Astrocyte of the hippocampus (primary cell): ENCODE results near the gene ELP1.
"Not testable (repeated sequence)": the region's sequence is repeated elsewhere in the genome, so short reads cannot be mapped to it uniquely, and the experiment has no call there.

ENCODE experiments used
- DNase-seq: peaks from one replicate; pipeline ENCODE4 v3.0.0; 2011; ENCODE audit warnings: low read depth, low spot score

The ELP1 gene

GRCh38 chr9:108924466-108924865, 9.5 kb downstream of the ELP1 start:
- DNase-seq: no peak

DNA sequence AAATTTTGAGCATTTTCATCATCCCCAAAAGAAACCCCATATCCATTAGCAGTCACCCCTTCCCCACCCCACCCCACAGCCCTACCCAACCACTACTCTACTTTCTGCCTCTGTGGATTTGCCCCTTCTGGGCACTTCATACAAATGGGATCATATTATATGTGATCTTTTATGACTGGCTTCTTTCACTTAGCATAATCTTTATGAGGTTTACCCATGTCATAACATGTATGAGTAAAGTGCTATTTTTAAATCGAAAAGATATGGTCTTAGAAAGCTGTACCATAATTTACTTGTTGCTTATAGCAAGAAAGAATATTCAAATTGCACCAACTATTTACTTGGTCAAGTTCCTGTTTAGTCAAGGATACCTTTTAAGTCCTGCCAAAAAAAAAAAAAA, 12.7 kb downstream of the ELP1 start:
- no peak for DNase-seq

DNA sequence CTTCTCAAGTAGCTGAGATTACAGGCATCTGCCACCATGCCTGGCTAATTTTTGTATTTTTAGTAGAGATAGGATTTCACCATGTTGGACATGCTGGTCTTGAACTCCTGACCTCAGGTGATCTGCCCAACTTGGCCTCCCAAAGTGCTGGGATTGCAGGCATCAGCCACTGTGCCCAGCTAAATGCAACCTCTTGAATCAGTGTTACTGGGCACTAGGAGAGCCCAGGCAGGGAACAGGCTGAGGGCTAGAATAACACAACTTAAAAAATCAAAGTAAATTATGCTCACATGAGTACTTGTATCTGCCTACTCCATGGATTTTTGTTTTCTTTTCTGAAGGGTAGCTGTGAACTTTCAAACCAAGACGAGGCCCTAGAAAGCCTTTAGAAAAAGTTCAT, 13.5 kb downstream of the ELP1 start:
- not testable (repeated sequence) for DNase-seq

DNA sequence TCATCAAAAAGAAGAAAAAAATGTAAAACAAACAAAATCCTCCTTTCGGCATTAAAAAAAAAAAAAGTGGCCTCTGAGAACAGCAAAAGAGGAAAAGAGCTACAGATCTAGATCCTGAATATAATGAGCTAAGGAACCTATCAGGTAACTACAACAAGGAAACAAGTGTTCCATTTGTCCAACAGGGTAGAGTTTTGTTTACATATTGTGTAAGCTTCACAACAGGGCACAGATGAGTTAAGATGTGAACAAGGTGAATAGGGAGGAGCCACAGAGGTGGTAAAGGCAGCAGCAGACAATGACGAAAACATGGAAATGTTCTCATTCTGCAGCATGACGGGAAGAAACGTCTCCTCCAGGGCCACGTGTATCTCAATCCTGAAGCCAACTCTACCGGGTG, 14.4 kb downstream of the ELP1 start:
- no peak for DNase-seq

DNA sequence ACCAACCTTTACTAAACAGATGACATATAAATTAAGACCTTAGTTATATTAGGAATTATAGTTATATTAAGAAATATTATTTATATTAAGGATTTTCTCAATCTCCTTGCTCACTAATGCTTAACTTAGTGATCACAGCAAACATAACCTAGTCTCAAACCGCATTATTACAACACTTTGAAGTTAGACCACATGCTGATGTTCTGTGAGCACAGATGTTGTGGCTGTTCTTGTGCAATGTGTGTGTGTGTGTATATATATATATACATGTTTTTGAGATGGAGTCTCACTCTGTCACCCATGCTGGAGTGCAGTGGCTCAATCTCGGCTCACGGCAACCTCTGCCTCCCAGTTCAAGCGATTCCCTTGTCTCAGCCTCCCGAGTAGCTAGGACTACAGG, 20.5 kb downstream of the ELP1 start:
- no peak for DNase-seq

DNA sequence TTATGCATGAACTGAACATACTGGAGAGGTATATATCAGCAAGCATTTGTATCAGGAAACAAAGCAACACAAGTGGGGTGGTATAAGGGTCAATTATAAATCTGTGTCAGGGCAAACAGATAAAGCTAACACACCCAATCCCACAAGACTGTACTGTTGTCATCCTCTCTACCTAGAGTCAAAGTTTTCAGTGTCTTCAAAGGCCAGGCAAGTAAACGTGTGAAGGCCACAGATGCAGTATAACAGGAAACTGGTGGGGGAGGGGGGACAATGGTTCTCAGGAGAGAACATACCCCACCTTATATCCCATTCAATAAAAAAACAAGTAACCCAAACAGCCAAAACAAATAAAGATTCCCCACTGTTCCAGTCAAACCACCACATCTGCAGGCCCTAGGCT, 22.1 kb downstream of the ELP1 start:
- DNase-seq: no peak

DNA sequence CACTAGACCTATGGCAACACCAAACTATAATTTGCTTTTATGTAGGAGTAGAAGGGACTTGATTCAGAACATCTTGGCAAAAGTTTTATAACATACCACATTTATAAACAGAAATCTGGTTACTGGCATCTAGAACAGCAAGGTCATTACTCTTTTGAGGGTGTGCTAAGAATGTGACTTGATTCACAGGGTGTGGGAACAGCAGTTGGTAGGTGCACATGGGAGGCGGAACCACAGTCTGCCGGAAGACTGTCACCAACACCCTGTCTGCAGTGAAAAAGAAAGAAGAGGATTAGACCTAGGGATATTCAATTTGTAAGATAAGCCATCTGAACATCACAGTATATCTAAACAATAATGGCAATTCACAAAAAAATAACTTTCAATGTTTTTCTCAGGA, 23.0 kb downstream of the ELP1 start:
- DNase-seq: no peak

GRCh38 chr9:108910402-108910801, 23.5 kb downstream of the ELP1 start:
- DNase-seq: no peak

GRCh38 chr9:108905494-108905893, 28.4 kb downstream of the ELP1 start:
- DNase-seq: no peak

DNA sequence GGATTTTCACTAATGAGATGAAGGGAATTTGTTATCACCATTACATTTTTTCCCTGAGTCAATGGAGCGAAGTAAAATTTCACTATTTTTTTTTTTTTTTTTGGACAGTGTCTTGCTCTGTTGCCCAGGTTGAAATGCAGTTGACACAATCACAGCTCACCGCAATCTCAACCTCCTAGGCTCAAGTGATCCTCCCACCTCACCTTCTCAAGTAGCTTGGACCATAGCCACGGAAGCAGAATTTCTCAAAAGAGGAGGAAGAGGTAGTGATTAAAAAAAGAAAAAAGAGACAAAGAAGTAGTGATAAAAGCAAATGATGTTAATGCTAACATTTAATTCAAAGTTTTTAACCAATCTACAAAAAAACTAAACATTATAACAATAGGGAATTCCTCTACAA, 29.8 kb downstream of the ELP1 start:
- DNase-seq: no peak

GRCh38 chr9:108903420-108904103, 30.4 kb downstream of the ELP1 start:
- DNase-seq: no peak

DNA sequence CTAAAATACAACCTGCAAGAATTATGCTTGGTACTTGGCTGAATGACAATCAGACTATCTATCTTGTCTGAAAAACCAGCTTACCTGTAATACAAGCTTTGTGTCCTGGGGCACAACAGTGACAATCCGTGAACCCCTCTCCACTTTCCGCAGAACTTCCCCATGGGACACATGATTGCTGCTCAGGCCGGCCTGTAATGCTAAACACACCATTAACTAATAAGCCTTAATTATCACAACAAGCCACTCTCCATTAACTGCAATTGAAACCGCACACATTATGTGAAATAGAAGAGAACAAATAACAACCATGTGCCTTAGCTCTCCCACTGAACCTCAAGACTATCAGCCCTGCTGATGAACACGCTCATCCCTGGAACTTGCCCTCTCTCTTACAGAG, 33.7 kb downstream of the ELP1 start:
- DNase-seq: no peak

DNA sequence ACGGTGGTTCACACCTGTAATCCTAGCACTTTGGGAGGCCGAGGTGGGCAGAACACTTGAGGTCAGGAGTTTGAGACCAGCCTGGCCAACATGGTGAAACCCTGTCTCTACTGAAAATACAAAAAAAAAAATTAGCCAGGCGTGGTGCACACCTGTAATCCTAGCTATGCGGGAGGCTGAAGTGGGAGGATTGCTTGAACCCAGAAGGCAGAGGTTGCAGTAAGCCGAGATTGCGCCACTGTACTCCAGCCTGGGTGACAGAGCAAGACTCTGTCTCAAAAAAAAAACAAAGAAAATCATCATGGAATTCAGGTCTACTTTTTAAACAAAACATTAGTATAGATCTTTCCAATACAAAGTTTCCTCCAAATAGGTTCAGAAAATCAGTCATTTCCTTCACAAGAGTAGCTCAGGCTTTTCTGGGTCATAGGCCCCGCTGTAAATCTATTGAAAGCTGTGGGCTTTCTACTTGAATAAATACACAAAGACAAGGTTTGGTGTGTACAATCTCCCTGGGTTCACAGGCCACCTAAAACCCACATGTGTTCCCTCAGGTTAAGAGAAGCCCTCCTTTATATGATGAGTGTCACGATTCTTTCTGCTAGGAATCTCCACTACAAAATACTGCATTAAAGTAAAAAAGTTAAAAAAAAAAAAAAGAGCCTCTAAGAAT, 34.8 kb downstream of the ELP1 start:
- not testable (repeated sequence) for DNase-seq

DNA sequence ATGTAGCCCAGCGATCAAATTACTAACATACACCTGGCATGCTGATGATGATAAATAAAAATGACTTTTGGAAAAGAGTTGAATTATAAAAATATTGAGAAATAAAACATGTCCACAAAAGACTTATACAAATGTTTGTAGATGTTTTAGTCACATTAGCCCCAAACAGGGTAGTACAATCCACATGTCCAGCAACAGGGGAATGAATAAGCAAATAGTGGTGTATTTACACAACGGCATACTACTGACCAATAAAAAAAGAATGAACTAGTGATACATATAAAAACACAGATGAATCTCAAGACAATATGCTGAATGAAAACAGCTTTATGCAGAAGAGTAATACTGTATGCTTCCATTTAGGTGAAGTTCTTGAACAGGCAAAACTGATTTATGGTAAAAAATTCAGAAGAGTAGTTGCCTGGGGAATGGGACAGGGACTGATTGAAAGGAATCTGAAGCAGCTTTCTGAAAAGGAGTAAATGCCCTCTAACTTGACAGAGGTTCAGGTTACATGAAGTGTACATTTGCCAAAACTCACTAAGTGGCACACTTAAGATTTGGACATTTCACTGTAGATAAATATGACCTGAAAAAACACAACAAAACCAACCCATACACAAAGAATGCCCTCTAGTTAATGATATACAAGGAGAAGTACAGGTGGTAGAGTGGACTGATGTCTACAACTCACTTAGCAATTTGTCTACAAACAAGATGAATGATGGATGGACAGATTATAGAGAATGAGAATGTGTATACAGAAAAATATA, 36.4 kb downstream of the ELP1 start:
- no peak for DNase-seq

DNA sequence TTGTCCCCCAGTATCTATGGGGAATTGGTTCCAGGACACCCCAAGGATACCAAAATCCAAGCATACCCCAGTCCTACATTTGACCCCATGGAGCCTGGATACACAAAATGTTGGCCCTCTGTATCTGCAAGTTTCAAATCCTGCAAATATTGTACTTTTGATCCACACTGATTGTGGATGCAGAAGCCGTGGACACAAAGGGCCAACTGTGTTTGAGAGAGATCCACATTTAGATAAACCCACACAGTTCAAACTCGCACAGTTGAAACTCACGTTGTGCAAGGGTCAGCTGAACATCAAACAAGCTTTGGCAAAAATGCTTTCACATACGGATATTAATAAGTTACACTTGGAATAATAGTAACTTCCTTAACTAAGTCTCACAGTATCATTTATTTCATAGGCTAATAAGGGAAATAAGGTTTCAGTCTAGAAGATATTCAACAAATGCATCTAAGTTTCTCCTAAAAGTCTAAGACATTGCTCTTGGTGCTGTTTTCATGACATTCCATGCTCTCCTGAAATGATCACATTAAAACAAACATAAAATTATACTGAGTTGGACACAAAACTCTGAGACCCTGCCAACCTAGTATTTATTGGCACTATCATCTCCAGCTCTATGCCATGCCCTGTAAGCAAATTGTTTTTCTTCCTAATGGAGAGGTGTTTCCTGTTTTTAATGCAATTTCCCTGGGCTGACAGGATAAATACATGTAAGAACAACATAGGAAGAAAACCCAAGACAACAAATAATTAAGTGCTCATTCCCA, 39.5 kb downstream of the ELP1 start:
- DNase-seq: no peak

- peak; percentile 56 for DNase-seq
These were observed 44.3 kb downstream of the ELP1 start for GRCh38 chr9:108889649-108890067.

DNA sequence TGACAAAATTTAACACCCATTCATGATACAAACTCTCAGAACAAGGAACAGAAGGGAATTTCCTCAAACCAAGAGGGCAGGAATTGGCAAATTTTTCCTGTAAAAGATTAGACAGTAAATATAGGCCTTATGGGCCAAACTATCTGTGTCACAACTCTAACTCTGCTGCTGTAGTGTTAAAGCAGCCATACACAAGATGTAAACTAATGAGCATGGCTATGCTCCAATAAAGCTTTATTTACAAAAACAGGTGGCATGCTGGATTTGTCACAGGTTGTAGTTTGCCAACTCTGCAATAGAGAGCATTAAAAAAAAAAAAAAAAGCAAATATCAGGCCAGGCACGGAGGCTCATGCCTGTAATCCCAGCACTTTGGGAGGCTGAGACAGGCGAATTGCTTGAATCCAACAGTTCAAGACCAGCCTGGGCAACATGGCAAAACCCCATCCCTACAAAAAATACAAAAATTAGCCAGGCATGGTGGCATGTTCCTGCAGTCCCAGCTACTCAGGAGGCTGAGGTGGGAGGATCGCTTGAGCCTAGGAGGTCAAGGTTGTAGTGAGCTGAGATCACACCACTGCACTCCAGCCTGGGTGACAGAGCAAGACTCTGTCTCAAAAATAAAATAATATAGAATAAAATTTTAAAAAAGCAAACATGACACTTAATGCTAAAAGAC, 47.2 kb downstream of the ELP1 start:
- DNase-seq: peak; percentile 10

- peak; percentile 86 for DNase-seq
These were observed 48.1 kb downstream of the ELP1 start for GRCh38 chr9:108885643-108886348.

DNA sequence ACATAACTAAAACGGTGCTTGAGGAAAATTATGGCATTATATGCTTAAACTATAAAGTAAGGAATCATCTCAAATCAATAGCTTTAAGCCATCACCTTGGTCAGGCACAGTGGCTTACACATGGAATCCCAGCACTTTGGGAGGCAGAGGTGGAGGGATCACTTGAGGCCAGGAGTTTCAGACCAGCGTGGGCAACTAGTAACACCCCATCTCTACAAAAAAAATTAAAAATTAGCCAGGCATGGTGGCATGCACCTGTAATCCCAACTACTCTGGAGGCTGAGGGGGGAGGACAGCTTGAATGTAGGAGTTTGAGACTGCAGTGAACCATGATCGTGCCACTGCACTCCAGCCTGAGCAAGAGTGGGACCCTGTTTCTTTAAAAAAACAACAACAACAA, 49.2 kb downstream of the ELP1 start:
- DNase-seq: no peak

- no peak for DNase-seq
These were observed 50.8 kb downstream of the ELP1 start for GRCh38 chr9:108883085-108883484.
